Uterus (tissue), 4 donors: ENCODE results near the gene FLRT3. TPM values are rescaled to one million over a fixed set of nuclear protein-coding genes. Genes with fewer than 3 reads are reported as not detected.

Experiments used
- DNase-seq, 2 donors: peaks; one replicate each; pipeline ENCODE4 v3.0.0-alpha.2; 2019 to 2020
- H3K27ac ChIP-seq, 2 donors: fragments of 200-600 bp; sonication (generic); 1 replicate in 1 of 2; 2 replicates in 1 of 2; pipeline ENCODE4 v1.5.1; 2016 to 2018
- H3K27me3 ChIP-seq, 2 donors: fragments of 200-600 bp; sonication (generic); one replicate each; pipeline ENCODE4 v1.5.1; 2018 to 2019; ENCODE audit warnings: control low read depth in 1 of 2
- H3K36me3 ChIP-seq, 2 donors: fragments of 200-600 bp; sonication (generic); one replicate each; pipeline ENCODE4 v1.5.1; 2019; ENCODE audit warnings: control low read depth in 1 of 2
- H3K4me1 ChIP-seq, 2 donors: fragments of 200-600 bp; sonication (generic); one replicate each; pipeline ENCODE4 v1.5.1; 2018 to 2019; ENCODE audit warnings: control low read depth in 1 of 2
- H3K4me3 ChIP-seq, 2 donors: fragments of 200-600 bp; sonication (generic); 1 replicate in 1 of 2; 2 replicates in 1 of 2; pipeline ENCODE4 v1.5.1; 2018 to 2019; ENCODE audit warnings: mild to moderate bottlenecking in 1 of 2
- H3K9me3 ChIP-seq, 2 donors: fragments of 200-600 bp; sonication (generic); one replicate each; pipeline ENCODE4 v1.5.1; 2019; ENCODE audit warnings: control low read depth in 1 of 2
- CTCF ChIP-seq, 4 experiments: fragments of 200-600 bp in 2 of 4; fragments of 450-650 bp in 2 of 4; sonication (generic) in 2 of 4; IDR thresholded peaks; one replicate each; pipeline ENCODE4 v1.5.1; 2016 to 2019; ENCODE audit warnings: antibody characterized with exemption in 4 of 4, mild to moderate bottlenecking in 2 of 4, moderate library complexity in 1 of 4
- POLR2A ChIP-seq, 2 donors: fragments of 450-650 bp; IDR thresholded peaks; one replicate each; pipeline ENCODE4 v1.6.1; 2016; ENCODE audit warnings: antibody characterized with exemption in 2 of 2, mild to moderate bottlenecking in 1 of 2, moderate library complexity in 1 of 2
- intact Hi-C: fragments of 100-400 bp; cut with DNase I; formaldehyde crosslinking; loops from one replicate; pipeline ENCODE4 v1.15.1; 2023; ENCODE audit warnings: low total_unique reads
- total RNA-seq, 4 donors: library from RNA; depleted of rRNA in 3 of 4; stranded (reverse); fragments of >200 nt in 3 of 4; gene quantifications; one replicate each; pipeline versions ENCODE4 v1.1.0 to v1.2.4, GENCODE V29; 2014 to 2023
- donor health status: DM: yes; HTN: yes; CAD: no.

The FLRT3 gene
- total RNA-seq, 4 donors from 2014 or later = 1.8 to 14.4 (median 5.2) TPM; not detected in 1

- no peak overlapping the region for H3K4me3 ChIP-seq
- H3K27ac ChIP-seq = no peak overlapping the region
- TF ChIP-seq CTCF (IDR thresholded peaks at IDR 0.05) = no peak
- no peak for TF ChIP-seq POLR2A (IDR thresholded peaks at IDR 0.05)
- no peaks in the 10 kb centered on the region for H3K36me3 ChIP-seq
- no peaks in the 10 kb centered on the region for H3K4me1 ChIP-seq
- DNase-seq = no peak
- no peaks in the 10 kb centered on the region for H3K9me3 ChIP-seq
- no peaks in the 10 kb centered on the region for H3K27me3 ChIP-seq
- intact Hi-C loops = no loop called here
Observed at GRCh38 chr20:14360416-14360815, 23.0 kb upstream of the FLRT3 start.

GRCh38 chr20:14355791-14356190, 18.4 kb upstream of the FLRT3 start:
- no peaks in the 10 kb centered on the region for H3K9me3 ChIP-seq
- intact Hi-C loops = no loop called here

GRCh38 chr20:14344746-14345145, 7.3 kb upstream of the FLRT3 start:
- no peak for DNase-seq
- intact Hi-C loops = no loop called here

More at GRCh38 chr20:14355791-14356190, 18.4 kb upstream of the FLRT3 start:
- H3K27me3 ChIP-seq = no peaks in the 10 kb centered on the region
- DNase-seq = no peak
- H3K4me3 ChIP-seq = no peak overlapping the region
- no peak overlapping the region for H3K27ac ChIP-seq
- TF ChIP-seq POLR2A (IDR thresholded peaks at IDR 0.05) (no peak), CTCF (IDR thresholded peaks at IDR 0.05) (no peak)
- H3K36me3 ChIP-seq = no peaks in the 10 kb centered on the region
- H3K4me1 ChIP-seq = no peaks in the 10 kb centered on the region

GRCh38 chr20:14343491-14344065, 6.2 kb upstream of the FLRT3 start:
- Histone ChIP-seq H3K4me1 (no peaks in the 10 kb centered on the region), H3K36me3 (no peaks in the 10 kb centered on the region), H3K27ac (no peak overlapping the region), H3K9me3 (no peaks in the 10 kb centered on the region), H3K27me3 (no peaks in the 10 kb centered on the region), H3K4me3 (no peak overlapping the region)
- intact Hi-C loops = no loop called here
- no peak for DNase-seq
- TF ChIP-seq CTCF (IDR thresholded peaks at IDR 0.05) (no peak), POLR2A (IDR thresholded peaks at IDR 0.05) (no peak)

More at GRCh38 chr20:14344746-14345145, 7.3 kb upstream of the FLRT3 start:
- Histone ChIP-seq H3K4me1 (no peaks in the 10 kb centered on the region), H3K27me3 (no peaks in the 10 kb centered on the region), H3K9me3 (no peaks in the 10 kb centered on the region), H3K27ac (no peak overlapping the region), H3K36me3 (no peaks in the 10 kb centered on the region), H3K4me3 (no peak overlapping the region)
- TF ChIP-seq CTCF (IDR thresholded peaks at IDR 0.05) (no peak), POLR2A (IDR thresholded peaks at IDR 0.05) (no peak)

GRCh38 chr20:14342918-14343317, 5.5 kb upstream of the FLRT3 start:
- DNase-seq = no peak

More at GRCh38 chr20:14342918-14343317, 5.5 kb upstream of the FLRT3 start:
- Histone ChIP-seq H3K9me3 (no peaks in the 10 kb centered on the region), H3K27ac (no peak overlapping the region), H3K4me1 (no peaks in the 10 kb centered on the region), H3K36me3 (no peaks in the 10 kb centered on the region), H3K27me3 (no peaks in the 10 kb centered on the region), H3K4me3 (no peak overlapping the region)
- intact Hi-C loops = no loop called here
- TF ChIP-seq CTCF (IDR thresholded peaks at IDR 0.05) = no peak
- TF ChIP-seq POLR2A (IDR thresholded peaks at IDR 0.05) = no peak
